ENCODE measurements around the gene SPDYA. TPM values are rescaled to one million over a fixed set of nuclear protein-coding genes. Genes with fewer than 3 reads are reported as not detected.

SPDYA gene
- total RNA-seq, 1 experiment from 2014 or later: 1.2 TPM

- H3K9me2 ChIP-seq (ENCODE audit: insufficient read depth): no peaks in the 10 kb centered on the region
- ChIA-PET POLR2A (no interaction called here), CTCF (no interaction called here), RAD21 (ENCODE audit: low non-redundant PET in 1 of 2, low total read pairs in 2 of 2, uncharacterized antibody in 2 of 2, unreplicated experiment in 2 of 2) (no interaction called here)
- no peak for DNase-seq (ENCODE audit: low read depth, low spot score)
- ATAC-seq: no peak
- H3K27ac ChIP-seq (ENCODE audit: low read depth, low read length): no peak overlapping the region
- TF ChIP-seq EZH2 (IDR thresholded peaks at IDR 0.05) (no peak), JUND (IDR thresholded peaks at IDR 0.05) (no peak), EZH2phosphoT487 (IDR thresholded peaks at IDR 0.05; ENCODE audit: borderline replicate concordance) (no peak), EGR1 (IDR thresholded peaks at IDR 0.05; ENCODE audit: low read depth) (no peak)
- no peak overlapping the region for H3K9ac ChIP-seq (ENCODE audit: low read length)
- no peak overlapping the region for H3K4me2 ChIP-seq (ENCODE audit: low read length)
- no peaks in the 10 kb centered on the region for H4K20me1 ChIP-seq (ENCODE audit: insufficient read depth)
- no peaks in the 10 kb centered on the region for H3K27me3 ChIP-seq (ENCODE audit: insufficient read depth, low read length)
- H3K4me3 ChIP-seq (replicated peaks in 1 of 2; ENCODE audit: low read depth in 1 of 2, low read length in 2 of 2): no peak overlapping the region
- H3K4me1 ChIP-seq (ENCODE audit: control insufficient read depth in 1 of 2, insufficient read depth in 2 of 2, low read length in 2 of 2): no peaks in the 10 kb centered on the region
- peaks cover 0 to under 1% of the 10 kb centered on the region in 2 experiments; a peak in 2 of 4 replicates for H3K36me3 ChIP-seq (ENCODE audit: control insufficient read depth in 1 of 2, insufficient read depth in 2 of 2, low read length in 2 of 2)
- no peak overlapping the region for H2AFZ ChIP-seq (ENCODE audit: low read depth, low read length, poor library complexity, severe bottlenecking)
- intact Hi-C loops (cut with micrococcal nuclease): no loop called here
- peaks cover 8% of the 10 kb centered on the region; the same call in 1 of the 2 replicates for H3K79me2 ChIP-seq (ENCODE audit: insufficient read depth, low read length)
- no peaks in the 10 kb centered on the region for H3K9me3 ChIP-seq (ENCODE audit: control insufficient read depth in 1 of 2, insufficient read depth in 1 of 2, low read depth in 1 of 2, low read length in 2 of 2)
- no TSS peak for BruUV-seq (replicated peaks)
Observed at GRCh38 chr2:28855193-28855592, 44.6 kb downstream of the SPDYA start.

DNA sequence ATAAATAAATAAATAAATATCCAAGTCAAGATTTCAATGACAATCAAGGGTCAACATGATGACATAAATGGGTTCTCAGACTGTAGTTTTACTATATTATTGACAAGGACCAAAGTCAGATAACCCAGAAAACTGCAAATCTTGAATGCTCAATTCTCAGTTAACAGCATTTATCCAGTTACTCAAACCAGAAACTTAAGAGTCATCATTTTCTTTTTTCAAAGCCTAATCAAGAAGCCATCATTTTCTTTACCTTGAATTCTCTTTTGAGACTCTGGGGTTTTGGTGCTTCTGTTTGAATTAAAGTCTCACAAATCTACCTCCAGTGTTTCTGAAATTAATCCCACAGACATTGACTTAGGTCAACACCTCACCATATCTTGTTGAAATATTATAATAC is 45.3 kb downstream of the SPDYA start:
- H2AFZ ChIP-seq (ENCODE audit: low read depth, low read length, poor library complexity, severe bottlenecking): no peak overlapping the region
- H3K4me2 ChIP-seq (ENCODE audit: low read length): no peak overlapping the region
- H3K4me3 ChIP-seq (replicated peaks in 1 of 2; ENCODE audit: low read depth in 1 of 2, low read length in 2 of 2): no peak overlapping the region
- no peaks in the 10 kb centered on the region for H4K20me1 ChIP-seq (ENCODE audit: insufficient read depth)
- peaks cover 0 to 6% of the 10 kb centered on the region in 2 experiments; a peak in 3 of 4 replicates for H3K36me3 ChIP-seq (ENCODE audit: control insufficient read depth in 1 of 2, insufficient read depth in 2 of 2, low read length in 2 of 2)
- no peaks in the 10 kb centered on the region for H3K9me3 ChIP-seq (ENCODE audit: control insufficient read depth in 1 of 2, insufficient read depth in 1 of 2, low read depth in 1 of 2, low read length in 2 of 2)
- H3K27me3 ChIP-seq (ENCODE audit: insufficient read depth, low read length): no peaks in the 10 kb centered on the region
- H3K4me1 ChIP-seq (ENCODE audit: control insufficient read depth in 1 of 2, insufficient read depth in 2 of 2, low read length in 2 of 2): no peaks in the 10 kb centered on the region
- no peak for DNase-seq (ENCODE audit: low read depth, low spot score)
- no peak for ATAC-seq
- no TSS peak for BruUV-seq (replicated peaks)
- RAD21 ChIA-PET (ENCODE audit: low non-redundant PET in 1 of 2, low total read pairs in 2 of 2, uncharacterized antibody in 2 of 2, unreplicated experiment in 2 of 2): no interaction called here
- H3K9ac ChIP-seq (ENCODE audit: low read length): no peak overlapping the region
- POLR2A ChIA-PET: no interaction called here
- peaks cover 12% of the 10 kb centered on the region; the same call in 1 of the 2 replicates for H3K79me2 ChIP-seq (ENCODE audit: insufficient read depth, low read length)
- intact Hi-C loops (cut with micrococcal nuclease): no loop called here
- no peaks in the 10 kb centered on the region for H3K9me2 ChIP-seq (ENCODE audit: insufficient read depth)
- no peak overlapping the region for H3K27ac ChIP-seq (ENCODE audit: low read depth, low read length)
- TF ChIP-seq SIN3A (IDR thresholded peaks at IDR 0.05; ENCODE audit: low read depth): no peak
- TF ChIP-seq EGR1 (IDR thresholded peaks at IDR 0.05; ENCODE audit: low read depth): no peak
- TF ChIP-seq CTCF (IDR thresholded peaks at IDR 0.05 in 2 of 3, conservative IDR thresholded peaks at IDR 0.05 in 1 of 3; ENCODE audit: borderline replicate concordance in 1 of 3, insufficient read depth in 1 of 3, low read depth in 2 of 3, low read length in 2 of 3): no peak
- TF ChIP-seq, protein P1, sequence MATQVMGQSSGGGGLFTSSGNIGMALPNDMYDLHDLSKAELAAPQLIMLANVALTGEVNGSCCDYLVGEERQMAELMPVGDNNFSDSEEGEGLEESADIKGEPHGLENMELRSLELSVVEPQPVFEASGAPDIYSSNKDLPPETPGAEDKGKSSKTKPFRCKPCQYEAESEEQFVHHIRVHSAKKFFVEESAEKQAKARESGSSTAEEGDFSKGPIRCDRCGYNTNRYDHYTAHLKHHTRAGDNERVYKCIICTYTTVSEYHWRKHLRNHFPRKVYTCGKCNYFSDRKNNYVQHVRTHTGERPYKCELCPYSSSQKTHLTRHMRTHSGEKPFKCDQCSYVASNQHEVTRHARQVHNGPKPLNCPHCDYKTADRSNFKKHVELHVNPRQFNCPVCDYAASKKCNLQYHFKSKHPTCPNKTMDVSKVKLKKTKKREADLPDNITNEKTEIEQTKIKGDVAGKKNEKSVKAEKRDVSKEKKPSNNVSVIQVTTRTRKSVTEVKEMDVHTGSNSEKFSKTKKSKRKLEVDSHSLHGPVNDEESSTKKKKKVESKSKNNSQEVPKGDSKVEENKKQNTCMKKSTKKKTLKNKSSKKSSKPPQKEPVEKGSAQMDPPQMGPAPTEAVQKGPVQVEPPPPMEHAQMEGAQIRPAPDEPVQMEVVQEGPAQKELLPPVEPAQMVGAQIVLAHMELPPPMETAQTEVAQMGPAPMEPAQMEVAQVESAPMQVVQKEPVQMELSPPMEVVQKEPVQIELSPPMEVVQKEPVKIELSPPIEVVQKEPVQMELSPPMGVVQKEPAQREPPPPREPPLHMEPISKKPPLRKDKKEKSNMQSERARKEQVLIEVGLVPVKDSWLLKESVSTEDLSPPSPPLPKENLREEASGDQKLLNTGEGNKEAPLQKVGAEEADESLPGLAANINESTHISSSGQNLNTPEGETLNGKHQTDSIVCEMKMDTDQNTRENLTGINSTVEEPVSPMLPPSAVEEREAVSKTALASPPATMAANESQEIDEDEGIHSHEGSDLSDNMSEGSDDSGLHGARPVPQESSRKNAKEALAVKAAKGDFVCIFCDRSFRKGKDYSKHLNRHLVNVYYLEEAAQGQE (IDR thresholded peaks at IDR 0.05; ENCODE audit: low read depth): no peak
- CTCF ChIA-PET: no interaction called here
